Kidney glomerular epithelial cell (primary cell): ENCODE measurements around the gene CPLX4.

Experiments
- DNase-seq: peaks from one replicate; lab custom pipeline; 2025; lab: John Stamatoyannopoulos, UW

CPLX4 gene

DNA sequence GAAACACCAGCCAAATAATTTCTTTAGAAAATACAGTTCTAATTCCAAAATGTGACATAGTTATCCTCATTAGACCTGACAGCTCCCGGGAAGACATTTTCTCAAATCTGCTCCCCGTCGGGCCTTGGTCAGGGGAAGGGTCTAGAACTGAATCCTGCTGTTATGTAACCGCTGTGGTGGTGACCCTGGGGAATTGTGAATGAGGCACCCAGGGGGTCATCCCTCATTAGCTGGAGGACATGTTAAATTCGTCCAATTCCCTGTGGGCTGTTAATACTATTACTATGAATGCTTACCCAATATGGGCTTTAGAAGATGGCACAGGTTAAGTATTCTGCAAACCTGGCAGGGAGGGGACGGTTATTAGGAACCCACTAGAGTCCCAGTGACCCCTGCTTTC is 11.8 kb downstream of the CPLX4 start:
- no peak for DNase-seq

DNA sequence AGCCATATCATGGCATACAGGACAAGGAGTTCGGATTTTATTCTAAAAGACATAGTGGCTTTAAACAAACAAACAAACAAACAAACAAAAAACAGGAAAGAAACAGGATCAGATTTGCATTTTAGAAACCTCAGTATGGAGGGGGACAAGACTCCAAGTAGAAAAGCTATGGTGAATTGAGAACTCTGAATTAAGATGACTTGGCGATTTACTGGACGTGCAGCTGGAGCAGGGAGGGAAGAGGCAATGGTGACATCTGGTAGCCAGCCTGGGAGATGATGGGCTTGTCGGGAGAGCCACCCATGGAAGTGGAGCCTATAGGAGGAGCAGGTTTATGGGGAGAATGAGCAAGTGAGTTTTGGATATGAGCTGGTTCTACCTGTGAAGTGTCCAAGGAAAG is 13.2 kb downstream of the CPLX4 start:
- DNase-seq, result no peak

DNA sequence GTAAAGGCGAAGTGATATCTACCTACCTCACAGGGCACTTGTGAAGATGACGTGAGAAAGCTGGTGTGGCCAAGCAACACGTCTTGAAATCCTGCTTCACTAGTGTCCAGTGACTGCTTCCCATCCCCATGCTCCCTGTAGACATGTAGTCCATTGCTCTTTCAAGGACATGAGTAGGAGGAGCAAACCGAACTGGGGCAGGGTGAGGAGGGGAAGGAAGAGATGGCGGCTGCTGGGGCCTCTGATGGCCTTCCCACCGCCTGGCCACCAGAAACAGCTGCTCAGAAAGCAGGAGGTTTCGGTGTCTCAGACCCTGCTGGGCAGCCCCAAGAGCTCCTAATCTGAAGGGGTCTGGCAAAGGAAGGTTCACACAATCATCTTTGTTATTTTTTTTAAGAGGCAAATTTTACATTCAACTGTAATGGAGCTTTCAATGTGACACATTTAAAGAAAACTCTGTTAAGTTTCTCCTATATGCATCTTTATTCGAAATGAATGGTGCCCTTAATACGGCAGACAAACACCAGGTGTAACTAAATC is 14.7 kb downstream of the CPLX4 start:
- DNase-seq, result no peak

DNA sequence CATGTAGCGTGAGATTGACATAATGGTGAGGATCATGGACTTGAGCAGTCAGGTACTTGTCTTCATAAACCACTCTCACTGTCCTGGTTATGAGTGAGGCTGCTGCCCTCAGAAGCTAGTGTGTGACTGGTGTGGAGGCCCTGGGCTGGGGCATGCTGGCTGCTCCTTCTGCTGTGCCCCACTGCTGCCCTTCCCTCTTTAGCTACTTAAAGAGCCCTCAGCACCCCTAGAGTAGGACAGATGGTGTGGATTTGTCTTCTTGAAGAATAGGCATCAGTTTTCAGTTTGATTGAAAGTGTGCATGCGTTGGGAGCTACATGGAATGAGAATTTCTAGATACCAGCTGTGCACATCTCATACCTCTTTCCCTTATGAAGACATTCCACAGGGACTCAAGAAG is 15.4 kb downstream of the CPLX4 start:
- DNase-seq, result no peak

DNA sequence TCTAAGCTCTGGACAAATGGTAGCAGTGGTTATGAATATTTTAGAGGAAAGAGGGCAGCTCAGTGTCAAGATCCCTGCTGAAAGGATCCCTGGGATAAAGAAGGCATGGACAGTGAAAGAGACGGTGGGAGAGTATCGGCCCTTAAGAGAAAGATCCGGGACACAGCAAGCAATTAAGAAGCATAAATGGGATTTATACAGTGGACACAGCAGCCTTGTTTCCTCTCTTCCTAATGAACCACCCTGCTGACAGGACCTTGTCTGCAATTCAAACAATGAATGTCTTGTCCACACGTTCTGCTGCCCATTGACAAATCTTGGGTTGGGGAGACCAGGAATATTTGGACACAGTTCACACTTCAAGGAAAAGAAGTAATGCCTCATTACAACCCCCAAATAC is 16.5 kb downstream of the CPLX4 start:
- no peak for DNase-seq

DNA sequence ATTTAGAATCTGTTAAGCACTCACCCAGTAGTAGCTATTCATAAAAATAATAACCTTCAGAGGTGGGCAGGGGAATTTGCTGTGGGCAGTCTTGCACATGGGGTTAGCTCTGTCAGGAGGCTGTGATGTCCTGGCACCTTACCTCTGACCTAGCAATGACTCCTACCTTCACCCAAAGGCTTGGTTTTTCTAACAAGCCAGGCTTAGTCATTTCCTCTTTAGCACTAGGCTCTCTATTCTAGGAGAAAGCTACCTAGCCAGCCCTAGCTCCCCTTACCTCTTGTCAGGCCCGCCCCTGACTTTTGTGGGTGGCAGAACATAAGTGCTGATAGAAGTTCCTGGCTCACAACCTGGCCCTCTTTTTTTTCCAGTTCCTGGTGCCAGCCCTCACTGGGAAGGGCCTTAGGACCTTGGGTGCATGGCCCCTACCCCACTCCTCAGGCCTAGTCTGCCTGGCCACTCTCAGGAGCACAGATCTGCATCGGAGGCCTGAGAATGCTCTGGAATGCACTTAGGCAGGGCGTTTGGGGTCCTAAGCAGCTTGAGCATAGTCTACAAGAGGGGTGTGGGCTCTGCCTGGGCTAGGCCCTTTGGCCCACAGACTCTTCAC is 17.7 kb downstream of the CPLX4 start:
- peak; percentile 18 for DNase-seq

DNA sequence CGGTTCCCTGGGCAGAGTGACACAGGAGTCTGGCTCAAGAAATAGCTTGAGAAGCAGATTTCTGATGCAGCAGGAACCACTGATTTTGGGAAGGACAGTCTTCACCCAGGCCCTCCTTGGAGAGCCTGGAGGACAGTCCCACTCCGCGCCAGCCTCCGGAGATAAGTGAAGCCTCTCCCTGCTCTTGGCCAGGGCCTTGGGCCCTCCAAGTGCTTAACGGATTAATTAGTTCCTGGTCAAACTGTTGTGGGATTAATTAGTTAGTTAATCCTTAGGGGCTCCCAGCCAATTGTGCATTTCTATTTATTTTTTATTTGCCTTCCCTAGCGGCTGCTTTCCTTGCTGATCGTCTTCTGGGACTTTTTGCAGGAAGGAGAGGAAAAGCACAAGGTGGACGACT is 19.6 kb downstream of the CPLX4 start:
- no peak for DNase-seq

DNA sequence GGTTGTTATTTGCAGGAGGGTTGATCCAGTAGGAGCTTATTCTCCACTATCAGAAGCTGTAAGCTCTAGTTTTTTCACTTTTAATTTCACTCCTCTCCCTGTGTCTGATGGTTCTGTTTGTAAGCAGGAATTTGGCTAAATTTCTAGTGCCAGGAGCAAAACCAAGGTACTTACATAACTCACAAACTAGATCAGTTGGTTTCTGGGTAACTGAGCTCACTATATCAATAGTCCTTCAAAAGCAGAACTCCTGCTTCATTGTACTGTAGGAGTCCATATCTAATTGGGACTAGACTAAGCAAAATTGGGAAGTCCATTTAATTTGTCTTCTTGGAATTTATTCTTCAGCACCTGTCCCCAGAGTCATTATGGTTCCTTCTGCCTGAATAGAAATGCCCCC is 25.1 kb downstream of the CPLX4 start:
- DNase-seq, result no peak

DNA sequence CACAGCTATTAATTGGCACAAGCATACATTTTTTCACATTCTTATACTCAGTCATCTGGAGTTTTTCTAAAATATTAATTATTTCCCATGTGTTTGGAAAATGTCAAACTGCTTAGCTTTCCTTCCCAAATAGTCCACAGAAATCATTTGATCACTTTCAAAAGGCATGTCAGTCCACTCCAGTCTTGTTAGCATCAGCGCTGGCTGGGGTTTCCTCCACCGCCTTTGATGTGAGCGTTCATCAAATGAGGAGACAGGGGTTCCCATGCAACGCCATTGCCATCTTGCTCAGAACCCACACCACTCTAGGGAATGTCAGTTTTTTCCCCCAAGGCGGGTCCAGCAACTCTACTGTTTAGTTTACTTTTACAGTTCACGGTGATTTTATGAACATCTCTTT is 32.1 kb downstream of the CPLX4 start:
- DNase-seq, result no peak

DNA sequence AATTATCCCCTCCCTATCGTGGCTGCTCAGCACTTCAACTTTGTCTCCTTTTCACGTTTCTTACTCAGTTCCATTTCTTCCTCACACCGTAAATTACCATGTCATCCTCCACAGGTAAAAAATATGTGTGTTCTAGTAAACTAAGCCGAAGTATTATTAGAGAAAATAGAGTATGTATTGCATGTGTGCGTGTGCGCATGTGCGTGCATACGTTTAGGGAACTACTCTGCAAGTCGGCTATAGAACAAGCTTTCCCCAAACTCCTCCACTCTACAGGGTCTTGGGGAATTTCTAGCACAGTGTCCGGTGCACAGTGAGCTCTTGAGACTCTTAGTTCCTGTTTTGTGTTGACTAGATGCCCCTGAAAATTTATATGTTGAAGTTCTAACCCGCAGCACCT is 36.1 kb downstream of the CPLX4 start:
- DNase-seq, result no peak

DNA sequence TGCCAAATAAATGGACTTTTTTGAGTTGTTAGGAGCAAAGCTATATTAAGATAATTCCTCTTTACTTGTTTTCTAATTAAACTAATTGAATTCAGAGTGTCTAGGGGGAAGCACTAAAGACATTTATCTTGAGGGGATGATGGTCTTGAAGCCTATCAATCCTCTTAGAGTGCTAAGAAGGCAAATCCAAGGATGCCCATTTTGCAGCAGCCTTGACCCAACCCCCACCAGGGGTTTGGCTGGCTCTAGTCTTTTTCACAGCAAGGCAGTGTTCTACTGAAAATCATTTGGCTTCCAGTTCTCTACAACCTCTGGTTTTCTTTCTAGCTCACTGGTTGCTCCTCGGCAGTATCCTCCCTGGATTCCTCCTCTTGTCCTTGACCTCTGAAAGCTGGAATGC is 38.7 kb downstream of the CPLX4 start:
- no peak for DNase-seq

DNA sequence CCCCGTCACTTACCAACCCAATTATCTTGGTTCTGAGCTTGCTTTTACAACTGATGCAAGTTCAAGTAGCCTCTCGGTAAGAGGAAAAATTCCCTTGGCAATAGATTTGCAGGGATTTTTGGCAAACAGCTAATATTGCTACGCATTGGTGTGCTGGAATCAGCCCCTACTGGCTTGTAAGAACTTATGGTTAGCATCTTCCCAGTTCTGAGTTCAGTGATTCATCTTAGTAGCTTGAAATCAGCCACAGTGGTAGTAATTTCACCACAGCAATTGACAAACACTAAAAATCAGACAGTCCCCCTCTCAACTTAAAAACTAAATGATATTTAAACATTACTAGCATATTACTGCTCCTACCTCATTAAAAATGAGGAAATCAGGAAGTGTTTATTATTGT is 39.3 kb downstream of the CPLX4 start:
- DNase-seq, result no peak

DNA sequence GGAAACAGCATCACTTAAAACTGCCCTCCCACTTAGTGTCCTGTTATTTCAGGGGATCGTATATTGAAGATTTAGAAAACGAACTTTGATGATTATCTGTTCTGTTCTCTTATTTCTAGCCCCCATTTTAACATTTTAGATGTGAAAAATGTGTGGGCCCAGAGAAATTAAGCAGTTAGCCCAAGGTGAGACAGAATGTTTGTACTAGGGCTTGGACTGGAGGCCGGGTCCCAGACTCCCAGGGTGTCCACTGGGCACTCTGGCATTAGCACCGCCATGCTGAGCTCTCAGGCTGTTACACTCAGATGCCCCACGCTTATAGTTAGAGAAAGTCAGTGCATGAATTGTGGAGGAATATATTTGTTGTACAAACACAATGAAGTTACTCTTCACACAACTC is 39.7 kb downstream of the CPLX4 start:
- no peak for DNase-seq

DNA sequence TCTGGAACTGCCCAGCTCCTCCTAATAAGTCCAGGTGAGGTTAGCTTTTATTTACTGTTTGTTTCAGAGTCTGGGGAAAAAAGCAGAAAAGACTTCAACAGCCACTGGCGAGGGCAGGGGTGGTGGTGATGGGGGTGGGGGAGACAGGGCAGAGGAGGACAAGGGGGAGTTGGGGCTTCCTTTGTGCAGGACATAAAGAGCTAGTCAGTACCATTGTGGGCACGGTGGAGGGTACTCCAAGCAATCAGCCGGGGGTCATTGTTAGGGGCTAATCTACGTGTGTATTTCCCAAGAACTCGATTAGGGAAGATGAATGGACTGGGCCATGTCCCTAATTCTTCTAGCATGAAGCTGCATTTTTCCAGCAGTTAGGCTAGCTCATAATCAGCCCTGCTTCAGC is 42.4 kb downstream of the CPLX4 start:
- no peak for DNase-seq

DNA sequence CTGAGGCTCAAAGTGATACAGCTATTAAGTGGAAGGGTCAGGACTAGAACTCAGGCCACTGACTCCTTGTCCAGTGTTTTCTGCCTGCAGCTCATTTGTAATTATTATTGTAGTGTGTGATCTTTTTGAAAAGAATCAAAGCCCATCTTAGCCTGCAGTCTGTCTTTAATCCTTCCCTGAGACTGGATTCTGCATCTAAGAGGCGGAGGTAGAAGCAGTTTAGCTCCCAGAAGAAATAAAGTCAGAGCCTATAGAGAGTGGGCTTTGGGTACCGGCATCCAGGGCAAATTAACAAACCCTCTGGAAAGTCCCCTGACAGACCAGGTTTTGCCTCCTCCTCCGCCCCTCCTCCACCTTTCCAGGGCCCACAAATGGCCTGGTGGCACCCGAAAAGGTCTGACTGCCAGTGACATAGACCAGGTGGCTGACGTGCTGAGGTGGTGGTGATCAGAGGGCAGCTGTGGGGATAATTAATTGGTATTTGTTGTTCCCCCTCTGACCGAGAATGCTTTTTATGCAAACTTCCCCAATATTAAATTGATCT is 43.0 kb downstream of the CPLX4 start:
- no peak for DNase-seq

DNA sequence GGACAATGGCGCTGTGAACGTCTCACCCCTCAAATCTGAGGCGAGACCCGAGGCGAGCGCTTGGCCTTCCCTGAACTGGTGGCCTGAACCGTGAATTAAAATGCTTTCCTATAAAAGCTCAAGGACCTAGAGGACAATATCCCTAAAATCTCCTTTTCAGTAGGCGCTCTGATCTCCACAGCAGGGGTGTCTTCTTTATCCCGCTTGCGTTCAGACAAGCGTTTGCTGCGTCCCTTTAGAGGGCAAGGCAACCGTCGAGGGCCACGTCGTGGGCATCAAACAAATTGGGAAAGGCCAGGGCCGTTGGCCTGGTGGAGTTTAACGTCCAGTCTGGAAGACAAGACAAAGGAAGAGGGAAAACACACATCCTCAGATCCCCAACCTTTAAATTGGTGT is 43.9 kb downstream of the CPLX4 start:
- no peak for DNase-seq

DNA sequence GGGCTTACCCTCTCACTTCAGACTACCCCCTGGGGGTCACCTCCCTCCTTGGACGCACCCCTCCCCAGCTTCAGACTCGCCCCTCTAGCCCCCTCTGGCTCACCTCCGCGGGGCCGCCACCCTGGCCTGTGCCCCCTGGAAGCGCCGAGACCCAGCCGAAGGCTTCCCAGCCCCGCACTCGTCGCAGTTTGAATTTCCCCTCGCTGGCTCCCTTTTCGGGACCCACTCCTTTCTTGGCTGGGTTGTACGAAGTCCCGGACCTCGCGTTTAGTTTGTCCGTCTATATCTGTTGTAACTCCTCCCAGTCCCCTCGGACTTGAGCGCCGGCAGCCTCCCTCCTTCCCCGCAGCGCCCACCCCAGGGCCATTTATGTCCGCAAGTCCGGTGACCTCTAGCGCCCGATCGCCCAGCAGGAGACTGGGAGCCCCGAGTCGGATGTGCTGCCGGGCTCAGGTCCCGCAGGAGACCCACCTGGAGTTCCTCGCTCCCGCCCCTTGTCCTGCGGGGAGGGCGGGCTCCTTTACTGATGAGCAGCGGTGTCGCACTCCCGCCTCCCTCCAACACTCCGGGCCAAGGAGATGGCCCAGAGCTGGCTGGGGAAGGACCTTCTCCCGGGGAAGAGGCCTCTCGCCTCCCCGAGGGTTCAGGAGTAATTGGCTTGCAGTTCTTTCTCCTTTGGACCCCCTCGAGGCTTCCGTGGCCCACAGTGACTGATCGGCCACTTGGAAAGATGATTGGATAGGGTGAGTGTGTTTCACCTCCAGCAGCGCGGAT is 44.5 kb downstream of the CPLX4 start:
- no peak for DNase-seq

DNA sequence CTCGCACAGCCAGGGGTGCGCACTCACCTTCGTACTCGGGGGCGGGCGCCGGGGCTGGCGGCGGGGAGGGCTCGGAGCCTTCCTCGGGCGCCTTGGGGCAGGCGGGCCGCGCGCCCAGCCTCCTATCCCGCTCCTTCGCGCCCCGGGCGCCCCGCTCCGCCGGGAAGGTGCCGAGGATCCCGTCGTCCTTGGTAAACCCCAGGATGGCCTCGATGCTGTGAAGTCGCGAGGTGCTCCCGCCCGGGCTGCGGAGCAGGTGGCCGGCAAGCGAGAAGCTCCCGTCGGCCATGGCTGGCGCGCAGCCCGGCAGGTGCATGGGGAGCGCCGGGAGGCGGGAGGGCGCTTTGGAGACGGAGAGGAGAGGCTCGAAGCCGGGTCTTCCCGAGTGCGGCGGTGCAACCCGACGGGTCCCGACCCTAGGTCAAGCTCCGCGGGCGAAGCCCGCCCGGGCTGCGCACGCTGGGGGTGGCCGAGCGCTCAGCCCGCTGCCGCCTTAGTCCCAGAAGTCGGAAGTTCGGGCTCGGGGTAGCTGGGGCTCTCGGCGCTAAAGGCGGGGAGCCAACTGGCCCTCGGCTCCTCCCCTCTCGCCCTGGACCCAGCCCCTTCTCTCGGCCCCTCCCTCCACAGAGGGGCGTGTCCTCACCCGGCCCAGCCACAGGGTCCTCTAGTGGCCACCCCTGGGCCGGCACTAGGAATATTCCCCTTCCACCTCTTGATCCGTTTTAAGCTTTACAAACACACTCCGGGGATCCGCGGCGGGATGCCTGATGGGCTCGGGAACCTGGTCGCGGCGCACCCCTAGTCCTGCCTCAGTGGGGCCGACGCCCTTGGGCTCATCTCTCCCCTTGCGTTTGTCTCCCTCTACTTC is 45.3 kb downstream of the CPLX4 start, which contains the start of gene RAX:
RAX (minus strand) TSS at position 564 of the 868 bp plus-strand sequence; CDS start at position 316, 248 bp downstream.
- no peak for DNase-seq

DNA sequence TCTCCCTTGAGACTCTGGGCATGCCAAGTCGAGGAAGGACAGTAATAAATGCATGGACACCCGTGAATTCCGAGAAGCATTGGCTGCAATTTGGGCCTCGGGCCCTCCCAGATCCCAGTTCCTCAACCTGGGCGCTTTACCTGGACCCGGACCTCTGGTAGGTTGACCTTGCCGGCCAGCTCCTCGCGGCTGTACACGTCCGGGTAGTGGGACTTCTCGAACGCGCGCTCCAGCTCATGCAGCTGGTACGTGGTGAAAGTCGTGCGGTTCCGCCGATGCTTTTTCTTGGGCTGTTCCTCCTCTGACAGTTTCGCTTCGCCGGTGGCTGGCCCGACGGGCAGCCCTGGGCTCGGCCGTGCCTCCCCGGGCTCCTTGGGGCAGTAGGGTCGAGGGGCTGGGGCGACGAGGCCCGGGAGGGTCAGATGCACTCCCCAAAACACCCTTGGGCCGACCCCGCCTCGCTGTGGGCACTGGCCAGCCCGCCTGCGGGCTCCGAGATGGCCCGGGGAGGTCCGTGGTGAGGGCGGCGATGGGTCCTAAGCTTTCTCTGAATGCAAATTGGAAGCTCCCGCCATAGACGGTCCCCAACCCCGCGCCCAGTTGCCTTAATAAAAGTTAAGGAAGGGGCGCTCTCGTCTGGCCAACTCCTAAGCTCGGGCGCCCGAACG is 46.1 kb downstream of the CPLX4 start:
- no peak for DNase-seq

DNA sequence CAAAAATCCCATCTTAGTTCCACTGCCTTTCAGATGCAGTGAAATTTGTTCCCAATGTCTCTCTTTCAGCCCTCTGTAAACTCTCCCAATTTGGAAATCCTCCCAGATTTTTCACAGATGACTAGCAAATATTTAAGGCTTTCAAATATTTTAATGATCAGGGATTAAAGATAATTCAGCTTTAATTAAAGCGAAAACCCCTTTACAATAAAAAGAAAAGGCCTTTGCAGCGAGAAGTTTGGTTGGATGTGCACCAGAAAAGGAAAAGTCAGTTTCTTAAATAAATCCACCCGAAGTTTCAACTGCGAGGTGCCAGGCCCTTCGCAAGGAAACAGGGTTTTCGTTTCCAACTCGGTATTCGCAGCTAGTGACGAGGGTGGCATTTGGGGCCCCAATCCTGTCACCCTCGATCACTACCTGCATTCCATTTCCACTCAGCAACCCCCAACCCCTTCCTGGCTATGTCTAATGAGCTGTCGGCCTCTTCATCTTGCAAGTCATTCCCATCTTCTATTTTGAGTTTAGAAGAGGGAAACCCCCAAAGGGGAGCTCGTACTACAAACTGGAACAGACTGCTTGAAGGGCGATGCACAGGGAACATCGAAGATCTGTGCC is 46.7 kb downstream of the CPLX4 start:
- no peak for DNase-seq

DNA sequence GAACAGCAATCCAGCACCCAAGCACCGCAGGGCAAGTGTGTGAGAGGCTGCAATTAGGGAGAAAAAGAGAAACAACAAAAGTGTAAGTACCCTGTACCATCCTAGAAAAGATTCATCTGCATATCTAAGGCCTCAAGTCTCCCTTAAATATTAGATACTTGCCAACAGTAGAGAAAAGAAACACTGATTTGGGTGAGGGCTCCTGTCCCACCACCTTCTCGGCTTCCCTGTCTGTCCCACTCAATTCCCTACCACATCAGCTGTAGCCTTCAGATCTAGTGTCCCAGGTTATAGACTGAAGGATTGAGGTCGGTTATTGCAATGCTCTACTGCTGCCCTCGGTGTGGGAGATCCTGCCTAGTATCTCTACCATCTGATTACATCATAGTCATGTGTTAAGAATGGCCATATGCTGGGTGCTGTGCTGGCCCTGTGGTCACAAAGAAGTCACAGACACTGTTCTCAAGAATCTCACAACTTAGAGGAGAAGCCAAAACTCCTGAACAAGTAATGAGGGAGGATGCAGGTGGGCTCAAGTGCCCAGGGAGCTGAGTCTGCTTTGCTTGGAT is 47.7 kb downstream of the CPLX4 start:
- DNase-seq, result no peak
